GM23338 (cell line): ENCODE measurements around the gene CFAP70. TPM values are rescaled to one million over a fixed set of nuclear protein-coding genes. Genes with fewer than 3 reads are reported as not detected.

Experiments used
- ATAC-seq: fragments of 200-7000 bp; cut with Tn5 transposase; 3 replicates; pipeline ENCODE4 v1.9.1; 2020
- DNase-seq: peaks from one replicate; pipeline ENCODE4 v3.0.0-alpha.2; 2015; ENCODE audit warnings: low spot score
- H2AFZ ChIP-seq: fragments of 200-600 bp; sonication (generic); 2 replicates; pipeline ENCODE4 v1.8.0; 2016; ENCODE audit warnings: antibody characterized with exemption, mild to moderate bottlenecking, moderate library complexity
- H3F3A ChIP-seq: fragments of 200-600 bp; sonication (generic); replicated peaks from 2 replicates; pipeline ENCODE4 v1.8.0; 2017; ENCODE audit warnings: antibody characterized with exemption, mixed run types, low read depth
- H3K27ac ChIP-seq: fragments of 200-600 bp; sonication (generic); 2 replicates; pipeline ENCODE4 v1.6.1; 2016; ENCODE audit warnings: low read depth
- H3K27me3 ChIP-seq: fragments of 200-600 bp; sonication (generic); 2 replicates; pipeline ENCODE4 v1.8.0; 2016; ENCODE audit warnings: mild to moderate bottlenecking, mixed run types, moderate library complexity; ENCODE audit not compliant: insufficient read depth
- H3K36me3 ChIP-seq: fragments of 200-600 bp; sonication (generic); 2 replicates; pipeline ENCODE4 v1.8.0; 2016; ENCODE audit warnings: mild to moderate bottlenecking; ENCODE audit not compliant: insufficient read depth
- H3K4me1 ChIP-seq: fragments of 200-600 bp; sonication (generic); 2 replicates; pipeline ENCODE4 v1.8.0; 2016; ENCODE audit warnings: mild to moderate bottlenecking, moderate library complexity; ENCODE audit not compliant: insufficient read depth
- H3K4me2 ChIP-seq: fragments of 200-600 bp; sonication (generic); 2 replicates; pipeline ENCODE4 v1.7.1; 2017; ENCODE audit warnings: mixed run types
- H3K4me3 ChIP-seq: fragments of 200-600 bp; sonication (generic); 2 replicates; pipeline ENCODE4 v1.6.1; 2016; ENCODE audit warnings: mixed run types
- H3K79me2 ChIP-seq: fragments of 200-600 bp; sonication (generic); replicated peaks from 2 replicates; pipeline ENCODE4 v1.8.0; 2017; ENCODE audit warnings: mild to moderate bottlenecking; ENCODE audit not compliant: insufficient read depth
- H3K9me2 ChIP-seq: fragments of 200-600 bp; sonication (generic); 2 replicates; pipeline ENCODE4 v1.8.0; 2017; ENCODE audit not compliant: insufficient read depth
- H4K20me1 ChIP-seq: fragments of 200-600 bp; sonication (generic); replicated peaks from 2 replicates; pipeline ENCODE4 v1.8.0; 2017; ENCODE audit warnings: mild to moderate bottlenecking; ENCODE audit not compliant: insufficient read depth
- H3K27ac Mint-ChIP-seq: 2 replicates; pipeline ENCODE4 v1.8.0; 2020; ENCODE audit warnings: inconsistent platforms, mild to moderate bottlenecking, moderate library complexity, mixed read lengths
- H3K27me3 Mint-ChIP-seq: 3 replicates; pipeline ENCODE4 v1.8.0; 2022; ENCODE audit warnings: low read depth, mild to moderate bottlenecking, moderate library complexity, mixed read lengths, inconsistent platforms; ENCODE audit not compliant: insufficient read depth, poor library complexity
- H3K36me3 Mint-ChIP-seq: 3 replicates; pipeline ENCODE4 v1.8.0; 2021; ENCODE audit warnings: low read depth, mild to moderate bottlenecking, inconsistent platforms, moderate library complexity, mixed read lengths
- H3K4me1 Mint-ChIP-seq: 3 replicates; pipeline ENCODE4 v1.8.0; 2020; ENCODE audit warnings: mild to moderate bottlenecking, inconsistent platforms, mixed read lengths
- H3K4me3 Mint-ChIP-seq: 3 replicates; pipeline ENCODE4 v1.8.0; 2021; ENCODE audit warnings: moderate library complexity, mild to moderate bottlenecking, inconsistent platforms, mixed read lengths
- H3K9me3 Mint-ChIP-seq: 3 replicates; pipeline ENCODE4 v1.8.0; 2020; ENCODE audit warnings: moderate library complexity, mild to moderate bottlenecking, inconsistent platforms, mixed read lengths
- EZH2phosphoT487 ChIP-seq: fragments of 200-600 bp; sonication (generic); IDR thresholded peaks from one replicate; pipeline ENCODE4 v1.8.1; 2018; ENCODE audit warnings: antibody characterized with exemption; ENCODE audit not compliant: unreplicated experiment
- JUNB ChIP-seq: IDR thresholded peaks from one replicate; pipeline ENCODE4 v1.6.1; 2016; ENCODE audit warnings: antibody characterized with exemption; ENCODE audit not compliant: unreplicated experiment
- NANOG ChIP-seq: IDR thresholded peaks from 2 replicates; pipeline ENCODE4 v1.6.1; 2016; ENCODE audit warnings: antibody characterized with exemption, borderline replicate concordance
- STAT1 ChIP-seq: IDR thresholded peaks from one replicate; pipeline ENCODE4 v1.6.1; 2016; ENCODE audit warnings: antibody characterized with exemption; ENCODE audit not compliant: unreplicated experiment
- ZNF114 ChIP-seq: fragments of 250-450 bp; sonication (Bioruptor Pico); IDR thresholded peaks from 2 replicates; pipeline ENCODE4 v1.5.0; 2020; ENCODE audit warnings: mild to moderate bottlenecking, moderate library complexity
- polyA plus RNA-seq: library from polyadenylated mRNA; unstranded; fragments of >200 nt; fragmentation: Nextera tagmentation; extraction: Ambion mirVana; gene quantifications from 2 replicates; pipeline ENCODE4 v1.2.1, GENCODE V29; 2016
- total RNA-seq: library from RNA; depleted of rRNA; stranded (reverse); fragments of >200 nt; shearing (Covaris generic); gene quantifications from 2 replicates; pipeline ENCODE4 v1.2.3, GENCODE V29; 2014
- TF ChIP-seq, protein P1 (sequence below), 2 experiments: fragments of 200-600 bp in 1 of 2; sonication (generic) in 1 of 2; conservative IDR thresholded peaks; 2 replicates each; pipeline versions ENCODE4 v1.5.1 to v1.6.1; 2016 to 2017; ENCODE audit warnings: antibody characterized with exemption in 2 of 2, low read depth in 2 of 2, mild to moderate bottlenecking in 2 of 2, moderate library complexity in 1 of 2
- TF ChIP-seq, protein P2 (sequence below): IDR thresholded peaks from 2 replicates; pipeline ENCODE4 v1.6.1; 2016; ENCODE audit warnings: antibody characterized with exemption
- TF ChIP-seq, protein P3 (sequence below): IDR thresholded peaks from one replicate; pipeline ENCODE4 v1.6.1; 2018; ENCODE audit warnings: antibody characterized with exemption; ENCODE audit not compliant: unreplicated experiment

Gene CFAP70
- total and polyA plus RNA-seq, 2 experiments from 2014 or later = 0.17 to 0.24 TPM

DNA sequence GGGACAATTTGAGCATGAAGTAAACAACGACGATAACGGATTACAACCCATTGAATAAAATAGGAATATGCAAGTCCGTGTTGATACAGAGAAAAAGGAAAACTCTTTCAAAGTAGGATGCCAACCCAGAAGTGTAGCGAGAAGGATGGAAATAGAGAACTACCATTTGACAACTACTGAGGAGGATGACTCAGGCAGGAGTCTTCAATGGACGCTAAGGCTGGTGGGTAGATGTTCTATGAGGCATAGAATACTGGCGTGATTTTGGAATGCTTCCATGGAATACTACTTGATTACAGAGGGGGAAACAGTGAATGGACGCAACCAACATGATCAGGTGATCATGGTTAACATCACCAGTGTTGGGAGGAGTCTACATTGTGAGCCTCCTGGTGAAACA lies 828 bp upstream of the CFAP70 start (continued):
- TF ChIP-seq, protein P1, sequence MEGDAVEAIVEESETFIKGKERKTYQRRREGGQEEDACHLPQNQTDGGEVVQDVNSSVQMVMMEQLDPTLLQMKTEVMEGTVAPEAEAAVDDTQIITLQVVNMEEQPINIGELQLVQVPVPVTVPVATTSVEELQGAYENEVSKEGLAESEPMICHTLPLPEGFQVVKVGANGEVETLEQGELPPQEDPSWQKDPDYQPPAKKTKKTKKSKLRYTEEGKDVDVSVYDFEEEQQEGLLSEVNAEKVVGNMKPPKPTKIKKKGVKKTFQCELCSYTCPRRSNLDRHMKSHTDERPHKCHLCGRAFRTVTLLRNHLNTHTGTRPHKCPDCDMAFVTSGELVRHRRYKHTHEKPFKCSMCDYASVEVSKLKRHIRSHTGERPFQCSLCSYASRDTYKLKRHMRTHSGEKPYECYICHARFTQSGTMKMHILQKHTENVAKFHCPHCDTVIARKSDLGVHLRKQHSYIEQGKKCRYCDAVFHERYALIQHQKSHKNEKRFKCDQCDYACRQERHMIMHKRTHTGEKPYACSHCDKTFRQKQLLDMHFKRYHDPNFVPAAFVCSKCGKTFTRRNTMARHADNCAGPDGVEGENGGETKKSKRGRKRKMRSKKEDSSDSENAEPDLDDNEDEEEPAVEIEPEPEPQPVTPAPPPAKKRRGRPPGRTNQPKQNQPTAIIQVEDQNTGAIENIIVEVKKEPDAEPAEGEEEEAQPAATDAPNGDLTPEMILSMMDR (conservative IDR thresholded peaks at IDR 0.05; ENCODE audit: low read depth in 2 of 2) = no peak
- TF ChIP-seq, protein P2, sequence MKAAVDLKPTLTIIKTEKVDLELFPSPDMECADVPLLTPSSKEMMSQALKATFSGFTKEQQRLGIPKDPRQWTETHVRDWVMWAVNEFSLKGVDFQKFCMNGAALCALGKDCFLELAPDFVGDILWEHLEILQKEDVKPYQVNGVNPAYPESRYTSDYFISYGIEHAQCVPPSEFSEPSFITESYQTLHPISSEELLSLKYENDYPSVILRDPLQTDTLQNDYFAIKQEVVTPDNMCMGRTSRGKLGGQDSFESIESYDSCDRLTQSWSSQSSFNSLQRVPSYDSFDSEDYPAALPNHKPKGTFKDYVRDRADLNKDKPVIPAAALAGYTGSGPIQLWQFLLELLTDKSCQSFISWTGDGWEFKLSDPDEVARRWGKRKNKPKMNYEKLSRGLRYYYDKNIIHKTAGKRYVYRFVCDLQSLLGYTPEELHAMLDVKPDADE = no peak
- TF ChIP-seq STAT1 = no peak
- no peak for TF ChIP-seq JUNB
- TF ChIP-seq, protein P3, sequence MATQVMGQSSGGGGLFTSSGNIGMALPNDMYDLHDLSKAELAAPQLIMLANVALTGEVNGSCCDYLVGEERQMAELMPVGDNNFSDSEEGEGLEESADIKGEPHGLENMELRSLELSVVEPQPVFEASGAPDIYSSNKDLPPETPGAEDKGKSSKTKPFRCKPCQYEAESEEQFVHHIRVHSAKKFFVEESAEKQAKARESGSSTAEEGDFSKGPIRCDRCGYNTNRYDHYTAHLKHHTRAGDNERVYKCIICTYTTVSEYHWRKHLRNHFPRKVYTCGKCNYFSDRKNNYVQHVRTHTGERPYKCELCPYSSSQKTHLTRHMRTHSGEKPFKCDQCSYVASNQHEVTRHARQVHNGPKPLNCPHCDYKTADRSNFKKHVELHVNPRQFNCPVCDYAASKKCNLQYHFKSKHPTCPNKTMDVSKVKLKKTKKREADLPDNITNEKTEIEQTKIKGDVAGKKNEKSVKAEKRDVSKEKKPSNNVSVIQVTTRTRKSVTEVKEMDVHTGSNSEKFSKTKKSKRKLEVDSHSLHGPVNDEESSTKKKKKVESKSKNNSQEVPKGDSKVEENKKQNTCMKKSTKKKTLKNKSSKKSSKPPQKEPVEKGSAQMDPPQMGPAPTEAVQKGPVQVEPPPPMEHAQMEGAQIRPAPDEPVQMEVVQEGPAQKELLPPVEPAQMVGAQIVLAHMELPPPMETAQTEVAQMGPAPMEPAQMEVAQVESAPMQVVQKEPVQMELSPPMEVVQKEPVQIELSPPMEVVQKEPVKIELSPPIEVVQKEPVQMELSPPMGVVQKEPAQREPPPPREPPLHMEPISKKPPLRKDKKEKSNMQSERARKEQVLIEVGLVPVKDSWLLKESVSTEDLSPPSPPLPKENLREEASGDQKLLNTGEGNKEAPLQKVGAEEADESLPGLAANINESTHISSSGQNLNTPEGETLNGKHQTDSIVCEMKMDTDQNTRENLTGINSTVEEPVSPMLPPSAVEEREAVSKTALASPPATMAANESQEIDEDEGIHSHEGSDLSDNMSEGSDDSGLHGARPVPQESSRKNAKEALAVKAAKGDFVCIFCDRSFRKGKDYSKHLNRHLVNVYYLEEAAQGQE = no peak

- H3K4me2 ChIP-seq = peak overlapping the region; percentile 84
- H3K4me3 ChIP-seq = peak overlapping the region; percentile 56
- no peaks in the 10 kb centered on the region for H3K4me1 ChIP-seq
- H3K36me3 ChIP-seq = no peaks in the 10 kb centered on the region
- H3K27ac ChIP-seq = no peak overlapping the region
- no peaks in the 10 kb centered on the region for H4K20me1 ChIP-seq
- H3K27me3 ChIP-seq = peaks cover 9% of the 10 kb centered on the region; the same call in 1 of the 2 replicates
- H2AFZ ChIP-seq = peak overlapping the region; percentile 65; the same call in 1 of the 2 replicates
- H3K4me3 Mint-ChIP-seq = peak overlapping the region; percentile 98
- H3K27ac Mint-ChIP-seq = no peak overlapping the region; the same call in 1 of the 2 replicates
- H3K36me3 Mint-ChIP-seq = no peaks in the 10 kb centered on the region
- H3K27me3 Mint-ChIP-seq = peaks cover 5% of the 10 kb centered on the region
- H3K79me2 ChIP-seq = no peaks in the 10 kb centered on the region
- H3F3A ChIP-seq = no peaks in the 10 kb centered on the region
- H3K9me3 Mint-ChIP-seq = no peaks in the 10 kb centered on the region
- DNase-seq (no peak), ATAC-seq (no peak)
- no peaks in the 10 kb centered on the region for H3K9me2 ChIP-seq
- H3K4me1 Mint-ChIP-seq = peaks cover 5% of the 10 kb centered on the region; the same call in 1 of the 3 replicates
- TF ChIP-seq ZNF114 (CRISPR knock-in tag) (no peak), EZH2phosphoT487 (no peak), JUNB (no peak), NANOG (no peak)
- TF ChIP-seq, protein P3 = no peak
- TF ChIP-seq, protein P2 = no peak
Observed at GRCh38 chr10:73357821-73358220, 843 bp downstream of the CFAP70 start.
